Measurements from ENCODE around the gene AKAP13.

The AKAP13 gene

GRCh38 chr15:85704066-85704465 lies 323.7 kb downstream of the AKAP13 start:
- no peak for TF ChIP-seq FOXA1 (IDR thresholded peaks at IDR 0.05)
- no peak for TF ChIP-seq FOXM1 (IDR thresholded peaks at IDR 0.05; ENCODE audit: borderline replicate concordance)
- no peak for TF ChIP-seq CTBP1 (IDR thresholded peaks at IDR 0.05; ENCODE audit: borderline replicate concordance)
- no peak for TF ChIP-seq L3MBTL2 (conservative IDR thresholded peaks at IDR 0.05)
- TF ChIP-seq NFRKB (IDR thresholded peaks at IDR 0.05), result no peak
- TF ChIP-seq ARNT (IDR thresholded peaks at IDR 0.05), result no peak
- no peak for TF ChIP-seq ZNF384 (IDR thresholded peaks at IDR 0.05)
- no peak for TF ChIP-seq SUZ12 (IDR thresholded peaks at IDR 0.05)
- no peak for TF ChIP-seq LEF1 (IDR thresholded peaks at IDR 0.05; ENCODE audit: borderline replicate concordance)
- no peak for TF ChIP-seq BHLHE40 (IDR thresholded peaks at IDR 0.05; ENCODE audit: borderline replicate concordance)
- TF ChIP-seq TARDBP (IDR thresholded peaks at IDR 0.05), result no peak
- TF ChIP-seq FOXK2 (IDR thresholded peaks at IDR 0.05), result no peak
- no peak for TF ChIP-seq HDGF (IDR thresholded peaks at IDR 0.05; ENCODE audit: borderline replicate concordance)
- TF ChIP-seq PKNOX1 (IDR thresholded peaks at IDR 0.05), result no peak
- TF ChIP-seq SP1 (IDR thresholded peaks at IDR 0.05), result no peak
- TF ChIP-seq ELF4 (IDR thresholded peaks at IDR 0.05), result no peak
- CTCF ChIA-PET, result no interaction called here

GRCh38 chr15:85704720-85705429 lies 324.5 kb downstream of the AKAP13 start:
- POLR2A ChIA-PET, result no interaction called here
- CTCF ChIA-PET, result interaction anchor here (0.6 kb wide), 1 partner anchor 763 kb away, joined by 3 read pairs; no protein-coding TSS in a partner anchor
- TF ChIP-seq FOXM1 (IDR thresholded peaks at IDR 0.05; ENCODE audit: borderline replicate concordance) (no peak), ZNF384 (IDR thresholded peaks at IDR 0.05) (no peak), CTBP1 (IDR thresholded peaks at IDR 0.05; ENCODE audit: borderline replicate concordance) (no peak), L3MBTL2 (conservative IDR thresholded peaks at IDR 0.05) (no peak), FOXK2 (IDR thresholded peaks at IDR 0.05) (no peak)
- no peak for DNase-seq (ENCODE audit: extremely low spot score)

More at GRCh38 chr15:85704066-85704465, 323.7 kb downstream of the AKAP13 start:
- no peak for DNase-seq (ENCODE audit: extremely low spot score)
- POLR2A ChIA-PET, result no interaction called here

GRCh38 chr15:85706779-85707518 lies 326.5 kb downstream of the AKAP13 start:
- TF ChIP-seq NFRKB (IDR thresholded peaks at IDR 0.05) (no peak), L3MBTL2 (conservative IDR thresholded peaks at IDR 0.05) (no peak), SP1 (IDR thresholded peaks at IDR 0.05) (no peak), PKNOX1 (IDR thresholded peaks at IDR 0.05) (no peak), SUZ12 (IDR thresholded peaks at IDR 0.05) (no peak), TARDBP (IDR thresholded peaks at IDR 0.05) (no peak), ZNF384 (IDR thresholded peaks at IDR 0.05) (no peak), ELF4 (IDR thresholded peaks at IDR 0.05) (no peak), LEF1 (IDR thresholded peaks at IDR 0.05; ENCODE audit: borderline replicate concordance) (no peak), BHLHE40 (IDR thresholded peaks at IDR 0.05; ENCODE audit: borderline replicate concordance) (no peak), FOXM1 (IDR thresholded peaks at IDR 0.05; ENCODE audit: borderline replicate concordance) (no peak), FOXK2 (IDR thresholded peaks at IDR 0.05) (no peak), FOXA1 (IDR thresholded peaks at IDR 0.05) (no peak), CTBP1 (IDR thresholded peaks at IDR 0.05; ENCODE audit: borderline replicate concordance) (no peak), ARNT (IDR thresholded peaks at IDR 0.05) (no peak), HDGF (IDR thresholded peaks at IDR 0.05; ENCODE audit: borderline replicate concordance) (no peak)
- CTCF ChIA-PET, result no interaction called here
- POLR2A ChIA-PET, result no interaction called here
- no peak for DNase-seq (ENCODE audit: extremely low spot score)

GRCh38 chr15:85707519-85708338 lies 327.3 kb downstream of the AKAP13 start:
- no peak for TF ChIP-seq BHLHE40 (IDR thresholded peaks at IDR 0.05; ENCODE audit: borderline replicate concordance)
- TF ChIP-seq SP1 (IDR thresholded peaks at IDR 0.05), result no peak
- DNase-seq (ENCODE audit: extremely low spot score), result no peak
- ChIA-PET CTCF (no interaction called here), POLR2A (no interaction called here)

- ChIA-PET POLR2A (no interaction called here), CTCF (no interaction called here)
- TF ChIP-seq SUZ12 (IDR thresholded peaks at IDR 0.05), result no peak
- TF ChIP-seq PKNOX1 (IDR thresholded peaks at IDR 0.05), result no peak
- no peak for TF ChIP-seq ZNF384 (IDR thresholded peaks at IDR 0.05)
- no peak for TF ChIP-seq ARNT (IDR thresholded peaks at IDR 0.05)
- no peak for TF ChIP-seq SP1 (IDR thresholded peaks at IDR 0.05)
- TF ChIP-seq ELF4 (IDR thresholded peaks at IDR 0.05), result no peak
- no peak for TF ChIP-seq LEF1 (IDR thresholded peaks at IDR 0.05; ENCODE audit: borderline replicate concordance)
- no peak for TF ChIP-seq FOXK2 (IDR thresholded peaks at IDR 0.05)
- no peak for TF ChIP-seq TARDBP (IDR thresholded peaks at IDR 0.05)
- TF ChIP-seq L3MBTL2 (conservative IDR thresholded peaks at IDR 0.05), result no peak
- TF ChIP-seq HDGF (IDR thresholded peaks at IDR 0.05; ENCODE audit: borderline replicate concordance), result no peak
- TF ChIP-seq CTBP1 (IDR thresholded peaks at IDR 0.05; ENCODE audit: borderline replicate concordance), result no peak
- TF ChIP-seq FOXM1 (IDR thresholded peaks at IDR 0.05; ENCODE audit: borderline replicate concordance), result no peak
- no peak for TF ChIP-seq BHLHE40 (IDR thresholded peaks at IDR 0.05; ENCODE audit: borderline replicate concordance)
- TF ChIP-seq NFRKB (IDR thresholded peaks at IDR 0.05), result no peak
- no peak for TF ChIP-seq FOXA1 (IDR thresholded peaks at IDR 0.05)
- DNase-seq (ENCODE audit: extremely low spot score), result no peak
These were observed 328.1 kb downstream of the AKAP13 start for GRCh38 chr15:85708402-85708941.

All from HEK293T (cell line).